Smooth muscle cell (in vitro differentiated cells): ENCODE results near the gene ARHGEF25. TPM values are rescaled to one million over a fixed set of nuclear protein-coding genes. Genes with fewer than 3 reads are reported as not detected.
A peak's percentile ranks its signal among the peaks of the same experiment; 100 is the strongest.

ENCODE experiments used
- DNase-seq: peaks from one replicate; lab custom pipeline; 2025; ENCODE audit not compliant: unreplicated experiment; lab: John Stamatoyannopoulos, UW
- H2AFZ ChIP-seq: fragments of 200-600 bp; sonication (generic); 2 replicates; pipeline ENCODE4 v1.6.0; 2016; ENCODE audit warnings: antibody characterized with exemption, low read depth, mild to moderate bottlenecking
- H3F3A ChIP-seq: fragments of 200-600 bp; sonication (generic); 2 replicates; pipeline ENCODE4 v1.6.0; 2017; ENCODE audit warnings: antibody characterized with exemption, low read depth
- H3K27ac ChIP-seq: fragments of 200-600 bp; sonication (generic); 2 replicates; pipeline ENCODE4 v1.5.1; 2016; ENCODE audit warnings: low read depth, mild to moderate bottlenecking
- H3K27me3 ChIP-seq: fragments of 200-600 bp; sonication (generic); 2 replicates; pipeline ENCODE4 v1.6.1; 2016; ENCODE audit warnings: low read depth, mild to moderate bottlenecking
- H3K36me3 ChIP-seq: fragments of 200-600 bp; sonication (generic); 2 replicates; pipeline ENCODE4 v1.5.1; 2016; ENCODE audit warnings: low read depth
- H3K4me1 ChIP-seq: fragments of 200-600 bp; sonication (generic); 2 replicates; pipeline ENCODE4 v1.5.1; 2016; ENCODE audit warnings: low read depth
- H3K4me2 ChIP-seq: fragments of 200-600 bp; sonication (generic); 2 replicates; pipeline ENCODE4 v1.6.0; 2016; ENCODE audit warnings: mild to moderate bottlenecking
- H3K4me3 ChIP-seq: fragments of 200-600 bp; sonication (generic); 2 replicates; pipeline ENCODE4 v1.5.1; 2016; ENCODE audit warnings: mild to moderate bottlenecking
- H3K79me2 ChIP-seq: fragments of 200-600 bp; sonication (generic); 2 replicates; pipeline ENCODE4 v1.6.0; 2016; ENCODE audit warnings: low read depth, mild to moderate bottlenecking
- H3K9ac ChIP-seq: fragments of 200-600 bp; sonication (generic); 2 replicates; pipeline ENCODE4 v1.6.0; 2016; ENCODE audit warnings: low read depth
- H3K9me3 ChIP-seq: fragments of 200-600 bp; sonication (generic); replicated peaks from 2 replicates; pipeline ENCODE4 v1.5.1; 2016; ENCODE audit warnings: low read depth
- H4K20me1 ChIP-seq: fragments of 200-600 bp; sonication (generic); 2 replicates; pipeline ENCODE4 v1.6.0; 2016; ENCODE audit warnings: low read depth
- WGBS: methylation state at CpG from one replicate; pipeline ENCODE4 v1.1.7; 2016; ENCODE audit warnings: low lambda C conversion rate; 5-methylcytosine and 5-hydroxymethylcytosine counted together
- polyA plus RNA-seq: library from polyadenylated mRNA; unstranded; fragments of >200 nt; fragmentation: Nextera tagmentation; extraction: Ambion mirVana; gene quantifications from 2 replicates; pipeline ENCODE4 v1.2.1, GENCODE V29; 2016
- total RNA-seq: library from RNA; depleted of rRNA; stranded (reverse); fragments of >200 nt; gene quantifications from 2 replicates; pipeline ENCODE4 v1.2.3, GENCODE V29; 2014
- TF ChIP-seq, protein P1 (sequence below): fragments of 200-600 bp; sonication (generic); IDR thresholded peaks from 2 replicates; pipeline ENCODE4 v1.5.1; 2017; ENCODE audit warnings: borderline replicate concordance, mild to moderate bottlenecking, antibody characterized with exemption; ENCODE audit not compliant: insufficient read depth, poor library complexity, severe bottlenecking

ARHGEF25 gene
- total and polyA plus RNA-seq, 2 experiments from 2014 or later, result 3.8 to 13.9 TPM

DNA sequence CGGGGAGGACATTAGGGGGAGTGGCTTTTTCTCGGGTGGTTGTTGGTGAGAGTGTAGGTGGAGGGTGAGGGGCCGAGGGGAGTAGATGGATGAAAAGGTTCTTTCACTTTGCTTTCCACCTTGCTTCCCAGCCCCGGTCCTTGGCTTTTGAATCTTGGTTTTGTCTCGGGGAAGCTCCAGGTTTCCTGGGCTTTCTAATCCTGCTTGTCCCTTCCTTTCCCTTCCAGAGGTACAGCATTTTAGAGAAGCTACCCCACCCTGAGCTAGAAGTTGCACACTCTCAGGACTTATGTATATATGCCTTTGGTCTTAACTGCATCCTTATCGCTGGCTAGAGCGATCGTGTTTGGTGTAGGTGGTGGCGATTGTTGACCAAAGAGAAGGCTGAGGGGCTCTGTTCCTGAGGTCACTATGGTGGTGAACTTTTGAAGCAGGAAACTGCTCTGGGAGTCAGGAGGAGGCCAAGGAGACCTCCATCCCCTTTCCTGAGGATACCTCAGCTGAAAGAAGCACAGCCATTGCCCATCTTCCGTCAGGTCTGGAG lies 19.4 kb upstream of the ARHGEF25 start:
- no peaks in the 10 kb centered on the region for H3K36me3 ChIP-seq
- H3K4me1 ChIP-seq, result peaks cover 11% of the 10 kb centered on the region
- H3K27me3 ChIP-seq, result peaks cover 10% of the 10 kb centered on the region
- DNase-seq, result no peak
- no peaks in the 10 kb centered on the region for H3K9me3 ChIP-seq
- H3K9ac ChIP-seq, result peak overlapping the region; percentile 59
- peak overlapping the region; percentile 98 for H2AFZ ChIP-seq
- peaks cover 22% of the 10 kb centered on the region for H4K20me1 ChIP-seq
- H3K4me3 ChIP-seq, result peak overlapping the region; percentile 88
- no peak overlapping the region for H3K27ac ChIP-seq
- peak overlapping the region; percentile 96 for H3K4me2 ChIP-seq
- H3K79me2 ChIP-seq, result peaks cover 8% of the 10 kb centered on the region
- TF ChIP-seq, protein P1, sequence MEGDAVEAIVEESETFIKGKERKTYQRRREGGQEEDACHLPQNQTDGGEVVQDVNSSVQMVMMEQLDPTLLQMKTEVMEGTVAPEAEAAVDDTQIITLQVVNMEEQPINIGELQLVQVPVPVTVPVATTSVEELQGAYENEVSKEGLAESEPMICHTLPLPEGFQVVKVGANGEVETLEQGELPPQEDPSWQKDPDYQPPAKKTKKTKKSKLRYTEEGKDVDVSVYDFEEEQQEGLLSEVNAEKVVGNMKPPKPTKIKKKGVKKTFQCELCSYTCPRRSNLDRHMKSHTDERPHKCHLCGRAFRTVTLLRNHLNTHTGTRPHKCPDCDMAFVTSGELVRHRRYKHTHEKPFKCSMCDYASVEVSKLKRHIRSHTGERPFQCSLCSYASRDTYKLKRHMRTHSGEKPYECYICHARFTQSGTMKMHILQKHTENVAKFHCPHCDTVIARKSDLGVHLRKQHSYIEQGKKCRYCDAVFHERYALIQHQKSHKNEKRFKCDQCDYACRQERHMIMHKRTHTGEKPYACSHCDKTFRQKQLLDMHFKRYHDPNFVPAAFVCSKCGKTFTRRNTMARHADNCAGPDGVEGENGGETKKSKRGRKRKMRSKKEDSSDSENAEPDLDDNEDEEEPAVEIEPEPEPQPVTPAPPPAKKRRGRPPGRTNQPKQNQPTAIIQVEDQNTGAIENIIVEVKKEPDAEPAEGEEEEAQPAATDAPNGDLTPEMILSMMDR, result no peak
- H3F3A ChIP-seq, result no peaks in the 10 kb centered on the region
- WGBS, result 40% methylated on average over 10 of the region's 10 CpGs

DNA sequence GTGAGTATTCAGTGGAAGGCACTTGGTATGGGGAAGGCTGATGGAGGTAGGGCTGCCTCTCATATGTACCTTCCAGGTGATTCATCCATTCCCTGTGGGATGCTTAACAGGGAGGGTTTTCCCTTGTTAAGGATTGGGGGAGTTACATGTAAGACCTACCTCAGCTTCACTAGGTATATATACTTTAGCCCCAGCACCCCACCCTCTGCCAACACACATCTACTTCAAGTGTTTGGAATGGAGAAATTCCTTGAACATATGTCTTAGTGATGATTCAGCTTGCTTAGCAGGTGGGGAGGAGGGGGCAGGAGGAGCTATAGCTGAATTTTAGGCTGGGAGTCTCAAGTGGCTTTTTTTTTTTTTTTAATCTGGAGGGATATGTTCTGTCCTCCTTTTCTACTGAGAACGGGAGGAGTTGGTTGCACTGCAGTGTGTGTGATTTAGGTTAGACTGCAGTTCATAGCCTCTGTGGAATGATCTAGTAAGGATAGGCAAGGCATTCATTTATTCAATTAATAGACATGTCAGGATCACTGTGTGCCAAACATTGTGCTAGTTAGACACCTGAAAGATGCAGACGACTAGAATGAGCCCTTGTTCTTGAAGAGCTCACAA lies 18.6 kb upstream of the ARHGEF25 start:
- Histone ChIP-seq H3K36me3 (no peaks in the 10 kb centered on the region), H3F3A (no peaks in the 10 kb centered on the region), H3K9me3 (no peaks in the 10 kb centered on the region), H3K4me1 (peaks cover 11% of the 10 kb centered on the region), H2AFZ (no peak overlapping the region), H3K27ac (no peak overlapping the region), H3K4me2 (peak overlapping the region; percentile 96), H3K4me3 (peak overlapping the region; percentile 88), H3K79me2 (peaks cover 8% of the 10 kb centered on the region), H3K9ac (no peak overlapping the region), H4K20me1 (peaks cover 22% of the 10 kb centered on the region), H3K27me3 (peaks cover 9% of the 10 kb centered on the region)
- 82% methylated on average over 2 of the region's 2 CpGs for WGBS
- TF ChIP-seq, protein P1, result no peak
- DNase-seq, result no peak

GRCh38 chr12:57593187-57593586 lies 18.0 kb upstream of the ARHGEF25 start:
- Histone ChIP-seq H3K4me1 (peaks cover 11% of the 10 kb centered on the region), H3K27ac (no peak overlapping the region), H3K9ac (no peak overlapping the region), H2AFZ (no peak overlapping the region), H3K9me3 (no peaks in the 10 kb centered on the region), H3K4me3 (no peak overlapping the region), H3K27me3 (peaks cover 3% of the 10 kb centered on the region), H3F3A (no peaks in the 10 kb centered on the region), H3K4me2 (no peak overlapping the region), H3K79me2 (peaks cover 8% of the 10 kb centered on the region), H4K20me1 (peaks cover 22% of the 10 kb centered on the region), H3K36me3 (no peaks in the 10 kb centered on the region)
- 78% methylated on average over 4 of the region's 4 CpGs for WGBS
- no peak for DNase-seq
- TF ChIP-seq, protein P1, result no peak

DNA sequence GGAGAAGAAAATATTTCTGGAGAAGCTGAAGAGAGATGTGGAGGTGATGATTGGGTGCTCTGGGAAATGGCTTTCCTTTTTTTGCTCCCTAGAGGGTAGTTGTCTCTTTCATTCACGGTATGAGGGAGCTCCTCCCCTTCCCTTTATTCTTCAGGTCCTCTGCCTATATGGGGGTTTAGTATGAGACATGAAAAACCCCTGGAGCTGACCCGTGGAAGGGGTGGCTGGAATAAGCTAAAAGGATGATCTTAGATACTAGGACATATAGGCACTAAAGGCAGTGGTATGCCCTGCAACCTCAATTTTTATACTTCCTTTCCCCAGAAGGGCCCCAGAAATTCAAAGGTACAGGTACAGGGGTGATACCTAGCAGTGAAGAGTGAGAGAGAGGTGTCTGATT lies 10.8 kb upstream of the ARHGEF25 start:
- H3K4me2 ChIP-seq, result no peak overlapping the region
- H3K27me3 ChIP-seq, result no peaks in the 10 kb centered on the region
- no peaks in the 10 kb centered on the region for H3K79me2 ChIP-seq
- no peak overlapping the region for H3K4me3 ChIP-seq
- peaks cover 5% of the 10 kb centered on the region for H3F3A ChIP-seq
- no peak overlapping the region for H3K27ac ChIP-seq
- TF ChIP-seq, protein P1, result no peak
- no peaks in the 10 kb centered on the region for H4K20me1 ChIP-seq
- H2AFZ ChIP-seq, result no peak overlapping the region
- no peaks in the 10 kb centered on the region for H3K9me3 ChIP-seq
- DNase-seq, result no peak
- 96% methylated on average over 2 of the region's 2 CpGs for WGBS
- no peak overlapping the region for H3K9ac ChIP-seq
- no peaks in the 10 kb centered on the region for H3K36me3 ChIP-seq
- H3K4me1 ChIP-seq, result peaks cover 11% of the 10 kb centered on the region
